Glomerular endothelial cell (primary cell): ENCODE measurements around the gene LIMA1. TPM values are rescaled to one million over a fixed set of nuclear protein-coding genes. Genes with fewer than 3 reads are reported as not detected.
"Not testable (repeated sequence)": the region's sequence is repeated elsewhere in the genome, so short reads cannot be mapped to it uniquely, and the experiment has no call there.

Source experiments
- DNase-seq: peaks from one replicate; pipeline ENCODE4 v3.0.0-alpha.2; 2011; ENCODE audit warnings: low read depth, low spot score; ENCODE audit errors: extremely low read depth
- total RNA-seq: library from RNA; depleted of rRNA; stranded (reverse); fragments of >200 nt; gene quantifications from 2 replicates; pipeline ENCODE4 v1.2.3, GENCODE V29; 2015

The LIMA1 gene
- total RNA-seq, 1 donor from 2014 or later: 85.5 TPM

- no peak for DNase-seq
These were observed 33.7 kb downstream of the LIMA1 start for GRCh38 chr12:50249464-50250182.

GRCh38 chr12:50248883-50249282 is 34.4 kb downstream of the LIMA1 start:
- no peak for DNase-seq

GRCh38 chr12:50248411-50248810 is 34.9 kb downstream of the LIMA1 start:
- no peak for DNase-seq

GRCh38 chr12:50247665-50248064 is 35.7 kb downstream of the LIMA1 start:
- not testable (repeated sequence) for DNase-seq

- no peak for DNase-seq
These were observed 36.3 kb downstream of the LIMA1 start for GRCh38 chr12:50246873-50247612.

- no peak for DNase-seq
These were observed 37.0 kb downstream of the LIMA1 start for GRCh38 chr12:50246197-50246865.

GRCh38 chr12:50243507-50243906 is 39.8 kb downstream of the LIMA1 start:
- DNase-seq: no peak

- no peak for DNase-seq
These were observed 40.5 kb downstream of the LIMA1 start for GRCh38 chr12:50242751-50243191.

GRCh38 chr12:50241178-50241577 is 42.1 kb downstream of the LIMA1 start:
- DNase-seq: no peak

- no peak for DNase-seq
These were observed 42.6 kb downstream of the LIMA1 start for GRCh38 chr12:50240792-50241114.

- DNase-seq: no peak
These were observed 43.1 kb downstream of the LIMA1 start for GRCh38 chr12:50240096-50240791.

GRCh38 chr12:50239355-50239891 is 43.9 kb downstream of the LIMA1 start:
- DNase-seq: no peak

GRCh38 chr12:50234347-50234746 is 49.0 kb downstream of the LIMA1 start:
- no peak for DNase-seq

- DNase-seq: no peak
These were observed 50.5 kb downstream of the LIMA1 start for GRCh38 chr12:50232771-50233209.

GRCh38 chr12:50232206-50232605 is 51.1 kb downstream of the LIMA1 start:
- DNase-seq: no peak

GRCh38 chr12:50231346-50231745 is 52.0 kb downstream of the LIMA1 start:
- no peak for DNase-seq

- no peak for DNase-seq
These were observed 53.1 kb downstream of the LIMA1 start for GRCh38 chr12:50230217-50230616.

- no peak for DNase-seq
These were observed 59.2 kb downstream of the LIMA1 start for GRCh38 chr12:50224026-50224692.

GRCh38 chr12:50222275-50222783 is 61.0 kb downstream of the LIMA1 start:
- DNase-seq: no peak
